K562 (cell line): Measurements from ENCODE around the gene DNAJB1. TPM values are rescaled to one million over a fixed set of nuclear protein-coding genes. Genes with fewer than 3 reads are reported as not detected.

Source experiments
- ATAC-seq: fragments of 200-7000 bp; cut with Tn5 transposase; 3 replicates; pipeline ENCODE4 v1.9.1; 2020; ENCODE audit warnings: moderate library complexity
- BruUV-seq: library from RNA; stranded (reverse); fragments of 400-500 nt; replicated peaks from 2 replicates; lab custom pipeline; 2021; lab: Mats Ljungman, UMichigan
- CTCF ChIA-PET: fragments of 300-600 bp; formaldehyde crosslinking; extraction: SDS; loops from one replicate; lab custom pipeline; 2021; ENCODE audit warnings: low intra/inter-chr PET ratio; lab: Yijun Ruan, JAX
- POLR2A ChIA-PET: fragments of 300-600, 350-650 bp; sonication (Branson Sonifier 250); formaldehyde crosslinking; extraction: SDS; loops from one replicate; lab custom pipeline; 2021; ENCODE audit warnings: antibody characterized with exemption, inconsistent platforms; lab: Yijun Ruan, JAX
- DNase-seq, 4 experiments: peaks; one replicate each; pipeline versions ENCODE4 v3.0.0 to v3.0.0-alpha.2; 2011 to 2018; ENCODE audit warnings: low spot score in 3 of 4, mixed read lengths in 3 of 4; ENCODE audit errors: extremely low read depth in 1 of 4
- FAIRE-seq: peaks from 2 replicates; lab custom pipeline; 2011; peaks lifted over from hg19 to GRCh38; lab: Jason Lieb, UNC
- H2AFZ ChIP-seq: 2 replicates; pipeline ENCODE4 v1.6.0; 2011; ENCODE audit warnings: low read depth, low read length, control low read depth, inconsistent platforms
- H3K27ac ChIP-seq: fragments of 200-600 bp; 3 replicates; pipeline ENCODE4 v1.8.0; 2011; ENCODE audit warnings: low read depth, mild to moderate bottlenecking, control low read depth, inconsistent platforms, low read length, moderate library complexity, mixed read lengths; ENCODE audit errors: extremely low read depth
- H3K27me3 ChIP-seq, 2 experiments: fragments of 300-600 bp in 1 of 2; 2 replicates in 1 of 2; 3 replicates in 1 of 2; pipeline versions ENCODE4 v1.6.0 to v1.8.0; 2011; ENCODE audit warnings: inconsistent platforms in 2 of 2, low read length in 2 of 2, mild to moderate bottlenecking in 1 of 2, mixed read lengths in 1 of 2, moderate library complexity in 1 of 2; ENCODE audit not compliant: control insufficient read depth in 2 of 2, insufficient read depth in 2 of 2
- H3K36me3 ChIP-seq: fragments of 300-600 bp; 3 replicates; pipeline ENCODE4 v1.8.0; 2011; ENCODE audit warnings: mild to moderate bottlenecking, low read length, inconsistent platforms; ENCODE audit not compliant: control insufficient read depth, insufficient read depth
- H3K4me1 ChIP-seq, 2 experiments: fragments of 200-600 bp in 1 of 2; replicated peaks in 1 of 2; 2 replicates in 1 of 2; 3 replicates in 1 of 2; pipeline versions ENCODE4 v1.5.1 to v1.8.0; 2011; ENCODE audit warnings: inconsistent platforms in 2 of 2, low read length in 2 of 2, mild to moderate bottlenecking in 1 of 2, mixed read lengths in 1 of 2, moderate library complexity in 1 of 2; ENCODE audit not compliant: control insufficient read depth in 2 of 2, insufficient read depth in 2 of 2
- H3K4me2 ChIP-seq: 2 replicates; pipeline ENCODE4 v1.6.1; 2011; ENCODE audit warnings: low read length, control low read depth, inconsistent platforms, mixed read lengths; ENCODE audit not compliant: insufficient read depth
- H3K4me3 ChIP-seq: fragments of 200-600 bp; sonication (generic), shearing (Covaris generic); 2 replicates; pipeline ENCODE4 v1.5.1; 2016; ENCODE audit warnings: control low read depth, inconsistent platforms
- H3K79me2 ChIP-seq: fragments of 200-600 bp; 3 replicates; pipeline ENCODE4 v1.8.0; 2011; ENCODE audit warnings: low read length, inconsistent platforms; ENCODE audit not compliant: control insufficient read depth, insufficient read depth
- H3K9ac ChIP-seq, 2 experiments: 2 replicates each; pipeline versions ENCODE4 v1.6.0 to v1.6.1; 2011; ENCODE audit warnings: low read depth in 2 of 2, low read length in 2 of 2, control low read depth in 1 of 2, inconsistent platforms in 1 of 2, mild to moderate bottlenecking in 1 of 2, mixed read lengths in 1 of 2; ENCODE audit not compliant: insufficient read depth in 1 of 2
- H3K9me1 ChIP-seq: one replicate; pipeline ENCODE4 v1.6.0; 2011; ENCODE audit warnings: inconsistent platforms, mild to moderate bottlenecking, low read length, moderate library complexity; ENCODE audit not compliant: control insufficient read depth, insufficient read depth
- H3K9me3 ChIP-seq: replicated peaks from 2 replicates; pipeline ENCODE4 v1.5.1; 2011; ENCODE audit warnings: low read depth, low read length, inconsistent platforms; ENCODE audit not compliant: control insufficient read depth, insufficient read depth
- H4K20me1 ChIP-seq: replicated peaks from 2 replicates; pipeline ENCODE4 v1.6.1; 2011; ENCODE audit warnings: low read length, inconsistent platforms, mixed read lengths; ENCODE audit not compliant: control insufficient read depth, insufficient read depth
- CREM ChIP-seq: IDR thresholded peaks from 2 replicates; pipeline ENCODE4 v1.6.1; 2014; ENCODE audit warnings: antibody characterized with exemption, low read depth
- DIDO1 ChIP-seq: fragments of 450-650 bp; IDR thresholded peaks from 2 replicates; pipeline ENCODE4 v1.6.1; 2016; ENCODE audit warnings: low read depth, missing biosample characterization, missing genetic modification characterization
- HNRNPL ChIP-seq: fragments of 200-400 bp; formaldehyde crosslinking; IDR thresholded peaks from 2 replicates; pipeline ENCODE4 v1.6.1; 2017; ENCODE audit warnings: low read depth, mild to moderate bottlenecking, low read length
- SAFB ChIP-seq: fragments of 200-400 bp; formaldehyde crosslinking; IDR thresholded peaks from 2 replicates; pipeline ENCODE4 v1.6.1; 2017; ENCODE audit warnings: low read depth, low read length, borderline replicate concordance
- ZFP30 ChIP-seq: fragments of 250-450 bp; sonication (Bioruptor Pico); IDR thresholded peaks from 2 replicates; pipeline ENCODE4 v1.8.0; 2022; ENCODE audit warnings: moderate library complexity, mild to moderate bottlenecking, inconsistent platforms, borderline replicate concordance
- ZNF583 ChIP-seq: fragments of 250-450 bp; sonication (Bioruptor Pico); IDR thresholded peaks from 2 replicates; pipeline ENCODE4 v1.4.0; 2020
- WGBS: fragments of 100-300 bp; shearing (Covaris generic); methylation state at CpG from one replicate; pipeline ENCODE4 v1.1.6; 2016; ENCODE audit warnings: low coverage, mixed read lengths; ENCODE audit not compliant: insufficient coverage; ENCODE audit errors: missing lambda C conversion rate; 5-methylcytosine and 5-hydroxymethylcytosine counted together
- in situ Hi-C: fragments of 300-500 bp; cut with MboI; formaldehyde crosslinking; loops from 4 replicates; pipeline ENCODE4 v1.15.0; 2018; ENCODE audit warnings: inconsistent platforms, mixed read lengths
- intact Hi-C: fragments of 100-400 bp; cut with micrococcal nuclease; formaldehyde crosslinking; loops from 2 replicates; pipeline ENCODE4 v1.14.2; 2022
- polyA plus RNA-seq, 8 experiments: library from polyadenylated mRNA; depleted of rRNA in 4 of 8; stranded (reverse) in 5 of 8; unstranded in 3 of 8; fragments of >200 nt; fragmentation: Nextera tagmentation in 2 of 8; fragmentation: Illumina TruSeq in 1 of 8; extraction: Ambion mirVana in 2 of 8; extraction: Trizol in 1 of 8; gene quantifications; 2 replicates each; pipeline versions ENCODE4 v1.2.1 to v1.2.3, GENCODE V29; 2011 to 2014; ENCODE audit warnings: inconsistent platforms in 1 of 8, missing spikeins in 1 of 8
- total RNA-seq, 7 experiments: library from RNA; depleted of rRNA in 6 of 7; stranded (reverse); fragments of >200 nt in 6 of 7; fragmentation: Illumina TruSeq in 2 of 7; extraction: Trizol in 2 of 7; gene quantifications; 2 replicates each; pipeline versions ENCODE4 v1.2.1 to v1.2.3, GENCODE V29; 2011 to 2021; ENCODE audit warnings: low replicate concordance in 1 of 7

The DNAJB1 gene
- total and polyA plus RNA-seq, 9 of the 15 experiments (the other 6 are each of a cell fraction or from before 2014, with no cell fraction given), result 13.2 to 113 (median 62.1) TPM

DNA sequence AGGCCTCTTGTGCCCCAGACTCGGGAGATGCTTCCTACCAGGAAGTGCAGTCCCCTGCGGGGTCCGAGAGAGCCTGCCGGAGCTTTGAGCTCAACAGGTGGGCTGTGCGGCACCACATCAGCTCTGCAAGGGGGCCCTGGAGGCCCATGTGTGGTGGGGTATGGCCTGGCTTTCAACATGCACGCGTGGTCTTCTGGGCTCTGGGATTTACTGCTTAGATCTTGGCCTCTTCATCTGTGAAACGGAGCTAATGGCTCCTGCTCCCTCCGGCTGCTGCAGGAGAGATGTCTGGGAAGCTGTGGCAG lies 35.7 kb upstream of the DNAJB1 start:
- TF ChIP-seq CREM (no peak), HNRNPL (no peak)
- TF ChIP-seq, all 486 proteins: peak for 0
- ATAC-seq (no peak), FAIRE-seq (no peak), DNase-seq (no peak)
- CTCF ChIA-PET, result no interaction called here
- POLR2A ChIA-PET, result interaction anchor here (0.6 to 1.3 kb wide), 5 partner anchors 12 to 164 kb away, joined by 3 read pairs; no protein-coding TSS in a partner anchor
- no peak overlapping the region for H3K4me2 ChIP-seq
- H3K4me3 ChIP-seq, result no peak overlapping the region
- H4K20me1 ChIP-seq, result peaks cover 16% of the 10 kb centered on the region
- WGBS, result 68% methylated on average over 9 of the region's 9 CpGs
- peaks cover 2% of the 10 kb centered on the region for H3K9me1 ChIP-seq
- H3K9ac ChIP-seq, result no peak overlapping the region; a peak in 1 of 4 replicates
- H3K36me3 ChIP-seq, result peaks cover 19% of the 10 kb centered on the region; the same call in 2 of the 3 replicates
- H3K27ac ChIP-seq, result peak overlapping the region; percentile 15; the same call in 1 of the 3 replicates
- intact Hi-C loops (loop anchor here (5.0 to 10.0 kb wide), 2 partner anchors 37 to 119 kb away; partner anchors contain the start of genes DNAJB1 and PKN1), in situ Hi-C loops (no loop called here)
- H3K9me3 ChIP-seq, result no peaks in the 10 kb centered on the region
- no peaks in the 10 kb centered on the region for H3K27me3 ChIP-seq
- no peak overlapping the region for H2AFZ ChIP-seq
- peaks cover 79% of the 10 kb centered on the region for H3K79me2 ChIP-seq
- H3K4me1 ChIP-seq, result peaks cover 31 to 71% of the 10 kb centered on the region in 2 experiments
- no TSS peak for BruUV-seq

DNA sequence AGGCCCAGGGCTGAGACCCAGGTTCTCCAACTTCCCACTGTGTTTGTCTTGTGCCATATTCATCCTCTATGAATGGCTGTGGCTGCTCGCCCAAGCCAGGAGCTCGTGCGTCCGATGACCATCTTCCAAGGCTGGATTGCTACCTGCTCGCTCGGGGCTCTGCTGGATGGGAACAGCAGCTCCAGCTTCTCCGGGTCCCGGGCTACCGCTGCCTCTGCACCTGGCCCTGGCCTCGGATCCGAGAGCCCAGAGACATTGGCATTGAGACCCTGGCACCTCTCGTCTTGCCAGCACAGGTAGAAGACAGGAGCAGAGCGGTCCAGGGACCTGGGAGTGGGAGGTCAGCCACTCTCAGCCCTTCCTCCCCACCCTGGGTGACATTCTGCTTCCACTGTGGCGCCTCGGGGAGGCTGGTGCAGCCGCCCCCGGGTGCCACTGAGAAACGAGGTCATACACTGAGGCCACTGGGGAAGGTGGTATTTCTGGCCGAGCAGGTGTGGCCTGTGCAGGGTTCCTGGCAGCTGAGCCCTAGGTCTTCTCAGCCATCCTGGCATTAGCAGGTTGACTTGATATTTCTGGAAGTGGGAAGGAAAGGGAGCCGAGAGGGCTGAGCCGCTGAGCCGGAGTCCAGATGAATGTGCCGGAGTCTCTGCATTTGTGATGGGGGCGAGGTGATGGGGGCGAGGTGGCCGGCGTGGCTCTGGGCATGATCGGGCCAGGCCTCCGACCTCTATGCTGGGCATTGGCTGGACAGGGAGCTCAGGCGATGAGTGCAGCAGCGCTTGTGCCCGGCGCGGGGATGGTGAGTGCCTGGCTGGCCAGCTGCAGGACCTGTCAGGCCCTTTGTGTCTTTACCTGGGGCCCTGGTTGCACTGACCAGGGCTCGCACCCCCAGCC lies 35.1 kb upstream of the DNAJB1 start:
- Histone ChIP-seq H3K9me1 (peaks cover 2% of the 10 kb centered on the region), H3K36me3 (peaks cover 24% of the 10 kb centered on the region; the same call in 2 of the 3 replicates), H4K20me1 (peaks cover 12% of the 10 kb centered on the region), H3K9ac (no peak overlapping the region; a peak in 1 of 4 replicates), H3K4me3 (no peak overlapping the region), H3K9me3 (no peaks in the 10 kb centered on the region), H3K27me3 (no peaks in the 10 kb centered on the region), H3K27ac (no peak overlapping the region), H3K4me1 (peaks cover 31 to 65% of the 10 kb centered on the region in 2 experiments), H2AFZ (no peak overlapping the region), H3K4me2 (no peak overlapping the region), H3K79me2 (peaks cover 78% of the 10 kb centered on the region)
- ATAC-seq (no peak), DNase-seq (no peak), FAIRE-seq (no peak)
- BruUV-seq, result no TSS peak
- POLR2A ChIA-PET, result interaction anchor here (0.5 to 1.0 kb wide), 4 partner anchors 21 to 233 kb away, joined by 3 read pairs; no protein-coding TSS in a partner anchor
- in situ Hi-C loops (no loop called here), intact Hi-C loops (loop anchor here (5.0 to 10.0 kb wide), 2 partner anchors 36 to 118 kb away; partner anchors contain the start of genes DNAJB1 and PKN1)
- 92% methylated on average over 25 of the region's 35 CpGs for WGBS
- CTCF ChIA-PET, result no interaction called here
- TF ChIP-seq ZFP30 (no peak), DIDO1 (tag) (no peak), ZNF583 (CRISPR knock-in tag) (no peak), SAFB (no peak)
